Measurements from ENCODE around the gene REV3L.

DNA sequence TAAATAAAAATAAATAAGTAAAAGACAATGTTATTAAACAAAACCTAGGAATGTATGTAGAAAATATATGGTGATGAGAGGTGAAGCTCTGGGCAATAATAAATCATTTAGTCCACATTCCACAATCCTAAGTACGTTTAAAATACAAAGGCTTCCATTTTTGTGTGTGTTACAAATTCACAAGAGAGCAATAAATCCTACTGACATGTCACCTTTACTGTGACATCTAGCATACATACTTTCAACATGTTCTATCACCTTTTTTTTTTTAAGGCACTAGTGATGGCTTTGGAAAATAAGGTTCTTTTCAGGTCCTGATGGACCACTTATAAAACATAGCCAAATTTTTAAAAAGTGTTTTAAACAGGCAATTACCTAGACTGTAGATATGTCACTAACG is 12.0 kb downstream of the REV3L start:
- TF ChIP-seq POLR2A (IDR thresholded peaks at IDR 0.05; ENCODE audit: low read depth, low read length) (no peak), CTCF (IDR thresholded peaks at IDR 0.05; ENCODE audit: extremely low read depth in 1 of 2, insufficient read depth in 1 of 2, low read depth in 1 of 2, low read length in 2 of 2) (no peak), GATA2 (IDR thresholded peaks at IDR 0.05; ENCODE audit: insufficient read depth, insufficient read length, low read depth, low read length) (no peak), JUN (IDR thresholded peaks at IDR 0.05; ENCODE audit: borderline replicate concordance, insufficient read depth, insufficient read length, low read depth) (no peak), EZH2 (IDR thresholded peaks at IDR 0.05; ENCODE audit: borderline replicate concordance, low read depth, low read length, severe bottlenecking) (no peak), POLR2AphosphoS5 (IDR thresholded peaks at IDR 0.05; ENCODE audit: insufficient read depth, low read depth, low read length) (no peak), MAX (IDR thresholded peaks at IDR 0.05; ENCODE audit: insufficient read depth, insufficient read length) (no peak), MYC (IDR thresholded peaks at IDR 0.05; ENCODE audit: low read depth, low read length) (no peak), FOS (IDR thresholded peaks at IDR 0.05; ENCODE audit: borderline replicate concordance, insufficient read depth, low read length) (no peak)

All from endothelial cell of umbilical vein (primary cell).